GM23248 (cell line): Measurements from ENCODE around the gene RERE.

Source experiments
- EZH2 ChIP-seq: fragments of 200-600 bp; sonication (generic); IDR thresholded peaks from 2 replicates; pipeline ENCODE4 v1.6.1; 2018; ENCODE audit warnings: antibody characterized with exemption, mild to moderate bottlenecking; ENCODE audit not compliant: insufficient read depth, poor library complexity, severe bottlenecking
- EZH2phosphoT487 ChIP-seq: fragments of 200-600 bp; sonication (generic); IDR thresholded peaks from 2 replicates; pipeline ENCODE4 v1.6.1; 2018; ENCODE audit warnings: antibody characterized with exemption, moderate library complexity, mild to moderate bottlenecking, low read depth; ENCODE audit not compliant: insufficient read depth

DNA sequence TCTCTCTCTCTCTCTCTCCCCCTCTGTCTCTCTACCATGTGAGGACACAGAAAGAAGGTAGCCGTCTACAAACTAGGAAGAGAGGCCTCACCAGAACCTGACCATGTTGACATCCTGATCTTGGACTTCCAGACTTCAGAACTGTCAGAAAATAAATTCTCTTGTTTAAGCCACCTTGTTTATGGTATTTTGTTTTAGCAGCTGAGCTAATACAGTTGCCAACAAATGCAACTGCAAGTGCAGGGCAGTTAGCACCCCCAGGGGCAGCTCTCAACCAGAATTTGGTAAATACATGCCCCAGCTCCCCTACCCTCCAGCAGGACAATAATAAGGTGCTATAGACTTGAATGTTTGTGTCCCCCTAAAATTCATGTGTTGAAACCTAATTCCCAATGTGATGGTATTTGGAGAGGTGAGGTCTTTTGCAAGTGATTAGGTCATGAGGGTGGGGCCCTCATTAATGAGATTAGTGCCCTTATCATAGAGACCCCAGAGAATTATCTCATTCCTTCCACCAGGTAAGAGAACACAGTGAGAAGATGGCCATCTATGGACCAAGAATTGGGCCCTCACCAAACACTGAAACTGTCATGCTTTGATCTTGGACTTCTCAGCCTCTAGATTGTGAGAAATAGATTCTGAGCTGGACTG lies 506.2 kb downstream of the RERE start:
- no peak for TF ChIP-seq EZH2phosphoT487
- no peak for TF ChIP-seq EZH2
